Measurements from ENCODE around the gene ANKRD12.

The ANKRD12 gene

GRCh38 chr18:9243029-9243428, 106.4 kb downstream of the ANKRD12 start:
- Histone ChIP-seq H3K9me3 (no peaks in the 10 kb centered on the region), H3K36me3 (peaks cover 13 to 57% (median 41%) of the 10 kb centered on the region in 3 donors), H3K4me3 (no peak overlapping the region), H3K4me1 (no peaks in the 10 kb centered on the region), H3K27me3 (no peaks in the 10 kb centered on the region), H3K27ac (no peak overlapping the region)
- DNase-seq = no peak
- TF ChIP-seq CTCF (IDR thresholded peaks at IDR 0.05) = no peak
- intact Hi-C loops (cut with DNase I; ENCODE audit: low total_unique reads) = no loop called here

GRCh38 chr18:9244376-9244775, 107.8 kb downstream of the ANKRD12 start:
- intact Hi-C loops (cut with DNase I; ENCODE audit: low total_unique reads) = no loop called here
- Histone ChIP-seq H3K27me3 (no peaks in the 10 kb centered on the region), H3K9me3 (no peaks in the 10 kb centered on the region), H3K4me1 (no peaks in the 10 kb centered on the region), H3K27ac (no peak overlapping the region), H3K36me3 (peaks cover 13 to 57% (median 29%) of the 10 kb centered on the region in 3 donors), H3K4me3 (no peak overlapping the region)
- no peak for TF ChIP-seq CTCF (IDR thresholded peaks at IDR 0.05)
- DNase-seq = no peak

- Histone ChIP-seq H3K27me3 (no peaks in the 10 kb centered on the region), H3K36me3 (peaks cover 21 to 65% (median 29%) of the 10 kb centered on the region in 3 donors), H3K9me3 (no peaks in the 10 kb centered on the region), H3K4me1 (no peaks in the 10 kb centered on the region), H3K4me3 (no peak overlapping the region), H3K27ac (no peak overlapping the region)
- DNase-seq = no peak
- TF ChIP-seq CTCF (IDR thresholded peaks at IDR 0.05) = no peak
- intact Hi-C loops (cut with DNase I; ENCODE audit: low total_unique reads) = no loop called here
Observed at GRCh38 chr18:9248661-9249060, 112.1 kb downstream of the ANKRD12 start.

- no peak for TF ChIP-seq CTCF (IDR thresholded peaks at IDR 0.05)
- Histone ChIP-seq H3K27me3 (no peaks in the 10 kb centered on the region), H3K27ac (no peak overlapping the region), H3K36me3 (peaks cover 18 to 65% (median 35%) of the 10 kb centered on the region in 3 donors), H3K4me1 (no peaks in the 10 kb centered on the region), H3K4me3 (no peak overlapping the region), H3K9me3 (no peaks in the 10 kb centered on the region)
- no peak for DNase-seq
- intact Hi-C loops (cut with DNase I; ENCODE audit: low total_unique reads) = no loop called here
Observed at GRCh38 chr18:9249254-9249653, 112.7 kb downstream of the ANKRD12 start.

GRCh38 chr18:9259173-9259572, 122.6 kb downstream of the ANKRD12 start:
- no peak for TF ChIP-seq CTCF (IDR thresholded peaks at IDR 0.05)
- no peak for DNase-seq
- no peaks in the 10 kb centered on the region for H3K27me3 ChIP-seq
- peaks cover 10 to 23% (median 19%) of the 10 kb centered on the region in 3 donors for H3K36me3 ChIP-seq
- intact Hi-C loops (cut with DNase I; ENCODE audit: low total_unique reads) = no loop called here
- no peaks in the 10 kb centered on the region for H3K9me3 ChIP-seq
- H3K27ac ChIP-seq = no peak overlapping the region
- H3K4me3 ChIP-seq = no peak overlapping the region
- no peaks in the 10 kb centered on the region for H3K4me1 ChIP-seq

Measured in tibial artery (tissue), 4 donors.